Left ventricle myocardium superior (tissue), 1 donor: ENCODE measurements around the gene CTTNBP2NL. TPM values are rescaled to one million over a fixed set of nuclear protein-coding genes. Genes with fewer than 3 reads are reported as not detected.
"Not testable (repeated sequence)": the region's sequence is repeated elsewhere in the genome, so short reads cannot be mapped to it uniquely, and the experiment has no call there.

Source experiments
- ATAC-seq: fragments of 200-7000 bp; cut with Tn5 transposase; one replicate; pipeline ENCODE4 v1.9.1; 2020; ENCODE audit warnings: mild to moderate bottlenecking, moderate library complexity
- DNase-seq: peaks from one replicate; pipeline ENCODE4 v3.0.0-alpha.2; 2020
- intact Hi-C: fragments of 100-400 bp; cut with micrococcal nuclease; formaldehyde crosslinking; loops from one replicate; pipeline ENCODE4 v1.11.0; 2022
- total RNA-seq: library from RNA; stranded (reverse); fragmentation: NEBNext Ultra II Directional; extraction: Animal tissue kit (Norgen Biotek cat#: 25700); gene quantifications from one replicate; pipeline ENCODE4 v1.2.1, GENCODE V29; 2021
- donor health status: DM: no; HTN: yes; CAD: no; lungs with severe emphysema.

CTTNBP2NL gene
- total RNA-seq, 1 donor from 2014 or later: 12.6 TPM

DNA sequence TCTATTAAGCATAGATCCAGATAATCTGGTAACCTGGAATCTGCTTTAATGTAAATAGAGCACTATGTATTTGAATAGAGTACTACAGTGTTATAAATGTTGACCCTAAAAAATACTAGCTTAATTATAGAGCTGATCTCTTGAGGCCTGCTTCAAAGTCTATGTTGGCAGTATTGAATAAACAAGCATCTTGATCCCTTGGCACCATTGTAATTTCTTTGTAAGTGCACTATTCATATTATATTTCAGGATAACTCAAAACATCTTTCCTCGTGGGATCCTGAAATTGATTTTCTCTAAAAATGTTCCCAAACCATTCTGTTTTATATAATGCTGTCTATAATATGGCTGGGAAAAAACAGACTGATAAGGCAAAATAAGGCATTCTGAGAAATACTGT lies 10.8 kb downstream of the CTTNBP2NL start:
- ATAC-seq (no peak), DNase-seq (no peak)
- intact Hi-C loops: no loop called here

DNA sequence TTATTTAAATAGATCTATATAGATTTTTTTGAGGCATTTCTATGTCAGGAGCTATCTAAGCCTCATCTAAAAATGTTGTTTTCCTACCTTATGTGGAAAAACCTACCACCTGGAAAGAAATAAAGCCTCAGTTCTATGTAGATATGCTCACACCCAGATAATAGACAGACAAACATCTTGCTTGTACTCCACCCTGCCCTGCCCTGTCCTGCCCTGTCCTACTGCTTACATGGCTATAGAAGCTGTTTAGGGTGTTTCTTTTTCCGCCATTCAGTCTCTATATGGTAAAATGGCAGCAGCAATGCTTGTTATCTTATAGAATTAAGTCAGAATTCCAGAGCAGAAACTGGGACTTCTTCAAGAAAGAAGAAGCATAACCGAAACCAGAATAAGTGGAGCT lies 13.4 kb downstream of the CTTNBP2NL start:
- intact Hi-C loops: no loop called here
- no peak for ATAC-seq
- DNase-seq: no peak

DNA sequence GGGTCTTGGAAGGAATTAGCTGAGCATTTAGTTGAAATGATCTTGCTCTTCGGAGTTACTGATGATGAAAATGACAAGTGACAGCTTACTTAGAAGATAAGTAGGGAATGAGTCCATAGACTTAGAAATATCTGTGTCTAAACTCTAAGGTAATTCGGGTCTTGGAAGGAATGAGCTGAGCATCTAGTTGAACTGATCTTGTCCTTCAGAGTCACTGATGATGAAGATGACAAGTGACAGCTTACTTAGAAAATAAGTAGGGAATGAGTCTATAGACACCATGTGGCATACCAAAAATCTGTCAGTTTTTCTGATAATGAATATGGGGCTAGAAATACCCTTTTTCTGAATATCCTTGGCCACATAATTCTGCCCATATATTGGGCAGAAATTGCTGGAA lies 14.7 kb downstream of the CTTNBP2NL start:
- ATAC-seq (no peak), DNase-seq (no peak)
- intact Hi-C loops: no loop called here

DNA sequence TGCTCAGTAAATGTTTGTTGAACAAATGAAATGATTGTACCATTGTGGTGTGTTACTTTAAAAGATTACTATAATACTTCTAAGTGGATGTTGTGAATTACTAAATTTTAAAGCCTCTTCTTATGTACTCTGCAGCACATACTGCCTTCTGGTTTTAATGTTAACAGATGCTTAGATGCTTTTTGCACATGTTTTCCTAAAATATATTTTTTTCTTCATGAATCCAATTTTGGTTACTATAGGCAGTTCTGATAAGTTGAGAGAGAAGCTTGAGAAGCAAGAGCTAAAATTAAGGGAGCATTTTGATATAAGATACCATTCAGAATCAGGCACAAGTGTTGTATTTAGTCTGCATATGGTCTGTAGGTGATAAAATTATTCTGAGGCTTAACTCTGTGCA lies 21.3 kb downstream of the CTTNBP2NL start:
- ATAC-seq (no peak), DNase-seq (no peak)
- intact Hi-C loops: no loop called here

DNA sequence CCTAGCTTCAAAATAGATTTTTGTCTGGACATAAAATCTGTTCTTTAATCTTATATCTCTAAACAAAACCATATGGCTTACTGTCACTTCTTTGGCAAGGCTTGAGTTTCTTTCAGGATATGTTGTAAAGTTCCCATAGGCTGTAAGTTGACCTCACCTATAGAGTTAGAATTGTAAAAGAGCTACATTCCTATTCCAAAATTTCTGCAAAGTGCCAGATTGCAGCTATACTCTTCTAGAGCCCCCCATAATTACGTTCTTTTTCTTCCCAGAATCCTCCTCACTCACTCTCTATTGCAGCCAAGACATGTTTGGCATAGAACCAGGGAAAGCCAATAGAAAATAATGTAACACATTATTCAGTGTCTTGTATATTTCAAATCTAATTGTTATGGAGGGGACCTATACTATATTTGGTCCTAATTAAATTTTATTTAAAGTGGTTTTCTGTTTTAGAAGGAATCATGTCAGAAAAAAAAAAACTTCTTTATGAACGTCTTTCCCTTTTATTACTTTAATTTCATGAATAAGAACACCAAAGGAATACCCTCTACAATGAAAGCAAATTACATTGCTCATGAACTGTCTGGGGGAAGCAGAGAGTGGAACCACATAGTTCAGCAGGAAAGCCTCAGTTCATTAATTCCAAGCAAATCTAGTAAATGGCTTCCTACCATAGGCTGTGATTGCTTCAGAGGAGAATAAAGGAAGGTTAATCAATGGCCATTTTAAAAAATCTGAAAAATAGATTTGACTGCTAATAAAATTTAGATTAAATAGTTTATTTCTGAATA lies 22.3 kb downstream of the CTTNBP2NL start:
- no peak for ATAC-seq
- intact Hi-C loops: no loop called here
- no peak for DNase-seq

DNA sequence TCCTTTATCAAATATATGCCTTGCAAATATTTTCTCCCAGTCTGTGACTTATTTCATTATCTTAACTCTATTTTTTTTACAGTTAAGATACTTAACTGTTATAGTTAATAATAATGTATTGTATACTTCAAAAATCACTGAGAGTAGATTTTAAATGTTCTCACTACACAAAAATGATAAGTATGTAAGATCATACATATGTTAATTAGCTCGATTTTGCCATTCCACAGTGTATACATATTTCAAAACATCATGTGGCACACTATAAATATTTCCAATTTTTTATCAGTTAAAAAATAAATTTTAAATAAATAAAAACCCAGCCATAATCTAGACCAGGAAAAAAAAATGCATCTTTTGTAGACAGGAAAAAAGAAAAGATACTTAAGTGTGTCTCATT lies 27.2 kb downstream of the CTTNBP2NL start:
- ATAC-seq (no peak), DNase-seq (no peak)
- intact Hi-C loops: no loop called here

DNA sequence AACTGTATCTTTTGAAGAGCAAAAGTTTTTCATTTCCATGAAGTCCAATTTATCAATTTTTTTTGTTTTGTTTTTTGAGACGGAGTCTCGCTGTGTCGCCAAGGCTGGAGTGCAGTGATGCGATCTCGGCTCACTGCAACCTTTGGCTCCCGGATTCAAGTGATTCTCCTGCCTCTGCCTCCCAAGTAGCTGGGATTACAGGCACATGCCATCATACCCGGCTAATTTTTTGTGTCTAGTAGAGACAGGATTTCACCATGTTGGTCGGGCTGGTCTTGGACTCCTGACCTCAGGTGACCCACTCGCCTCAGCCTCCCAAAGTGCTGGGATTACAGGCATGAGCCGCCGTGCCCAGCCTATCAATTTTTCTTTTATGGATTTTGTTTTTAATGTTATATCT lies 27.7 kb downstream of the CTTNBP2NL start:
- DNase-seq, intact Hi-C loops: not testable (repeated sequence)

DNA sequence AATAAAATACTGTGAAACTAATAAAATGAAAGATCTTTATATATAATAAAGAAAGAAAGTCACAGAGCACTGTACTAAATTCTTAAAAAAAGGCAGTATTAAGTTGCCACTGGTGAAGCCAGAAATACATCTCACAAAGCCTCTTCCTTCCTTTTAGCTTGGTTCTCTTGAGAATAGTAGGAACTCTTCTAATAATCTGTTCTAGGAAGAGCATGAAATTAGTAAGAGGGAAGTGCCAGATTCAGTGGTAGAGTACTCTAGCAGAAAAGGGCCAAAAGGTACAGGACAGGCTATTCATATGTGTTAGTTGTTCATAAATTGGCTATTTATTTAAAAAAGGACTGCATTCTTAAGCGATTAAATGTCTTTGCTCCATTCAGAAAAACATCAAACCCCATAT lies 33.7 kb downstream of the CTTNBP2NL start:
- DNase-seq (no peak), ATAC-seq (peak; percentile 48)
- intact Hi-C loops: no loop called here

More for the DNA sequence above, 27.7 kb downstream of the CTTNBP2NL start:
- ATAC-seq: not testable (repeated sequence)

DNA sequence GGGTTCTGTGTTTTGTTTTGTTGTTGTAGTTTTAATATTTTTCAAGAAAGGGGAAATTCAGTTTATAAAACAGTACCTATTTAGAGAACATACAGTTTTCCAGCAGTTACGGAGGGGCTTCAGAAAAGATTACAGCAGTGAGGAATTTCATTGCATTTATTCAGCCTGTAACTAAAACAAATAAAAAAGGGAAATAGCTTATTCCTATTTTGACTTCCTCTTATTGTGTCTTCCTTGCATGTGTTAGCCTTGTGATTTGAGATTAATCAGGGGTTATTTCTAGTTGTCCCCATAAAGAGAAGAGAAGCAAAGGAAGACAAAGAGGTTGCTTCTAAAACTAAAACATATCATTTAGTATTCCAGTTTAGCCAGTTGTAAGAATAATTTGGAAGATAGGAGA lies 35.0 kb downstream of the CTTNBP2NL start:
- ATAC-seq (peak; percentile 41), DNase-seq (no peak)
- intact Hi-C loops: no loop called here

DNA sequence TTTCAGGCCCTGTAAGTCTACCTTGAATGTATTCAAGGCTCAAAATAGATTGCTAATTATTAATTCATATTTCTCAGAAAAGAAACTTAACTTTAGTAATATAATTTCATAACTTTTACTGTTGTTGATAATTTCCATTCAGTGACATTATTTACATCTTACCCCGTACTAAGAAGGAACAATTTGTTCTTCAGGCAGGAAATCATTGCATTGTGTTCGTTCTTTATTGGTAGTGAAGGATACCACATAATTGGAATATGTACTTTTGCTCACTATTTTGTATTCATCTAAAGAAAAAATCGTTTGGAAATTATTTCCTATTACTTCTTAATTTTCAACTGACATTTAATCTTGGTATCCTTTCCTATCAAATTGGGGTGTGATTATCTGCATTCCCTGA lies 39.4 kb downstream of the CTTNBP2NL start:
- intact Hi-C loops: no loop called here
- ATAC-seq (no peak), DNase-seq (no peak)

DNA sequence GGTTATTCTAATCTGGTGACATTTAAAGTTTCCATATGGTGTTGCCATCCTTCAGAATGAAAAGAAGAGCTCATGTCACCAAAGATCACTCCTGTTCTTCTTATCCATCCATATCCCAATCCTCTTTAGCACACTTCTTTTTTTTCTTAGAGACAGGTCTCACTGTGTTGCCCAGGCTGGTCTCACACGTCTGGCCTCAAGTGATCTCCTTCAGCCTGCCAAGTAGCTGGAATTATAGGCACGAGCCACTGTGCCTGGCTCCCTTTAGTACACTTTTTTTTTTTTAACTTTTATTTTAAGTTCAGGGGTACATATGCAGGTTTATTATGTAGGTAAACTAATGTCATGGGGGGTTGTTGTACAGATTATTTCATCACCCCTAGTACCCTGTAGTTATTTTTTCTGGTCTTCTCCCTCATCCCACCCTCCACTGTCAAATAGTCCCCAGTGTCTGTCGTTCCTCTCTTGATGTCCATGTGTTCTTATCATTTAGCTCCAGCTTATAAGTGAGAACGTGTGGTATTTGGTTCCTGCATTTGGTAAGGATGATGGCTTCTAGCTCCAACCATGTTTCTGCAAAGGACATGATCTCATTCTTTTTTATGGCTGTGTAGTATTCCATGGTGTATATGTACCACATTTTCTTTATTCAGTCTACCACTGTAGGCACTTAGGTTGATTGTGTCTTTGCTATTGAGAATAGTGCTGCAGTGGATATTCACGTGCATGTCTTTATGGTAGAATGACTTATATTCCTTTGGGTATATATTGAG lies 40.6 kb downstream of the CTTNBP2NL start:
- no peak for DNase-seq
- peak; percentile 58 for ATAC-seq
- intact Hi-C loops: no loop called here

DNA sequence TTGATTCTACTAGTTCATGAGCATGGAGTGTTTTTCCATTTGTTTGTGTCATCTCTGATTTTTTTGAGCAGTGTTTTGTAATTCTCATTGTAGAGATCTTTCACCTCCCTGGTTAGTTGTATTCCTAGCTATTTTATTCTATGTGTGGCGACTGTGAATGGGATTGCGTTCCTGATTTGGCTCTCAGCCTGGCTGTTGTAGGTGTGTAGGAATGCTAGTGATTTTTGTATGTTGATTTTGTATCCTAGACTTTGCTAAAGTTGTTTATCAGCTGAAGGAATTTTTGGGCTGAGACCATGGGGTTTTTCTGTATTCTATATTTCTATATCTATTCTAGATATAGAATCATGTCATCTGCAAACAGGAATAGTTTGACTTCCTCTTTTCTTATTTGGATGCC lies 42.1 kb downstream of the CTTNBP2NL start:
- ATAC-seq, intact Hi-C loops, DNase-seq: not testable (repeated sequence)

DNA sequence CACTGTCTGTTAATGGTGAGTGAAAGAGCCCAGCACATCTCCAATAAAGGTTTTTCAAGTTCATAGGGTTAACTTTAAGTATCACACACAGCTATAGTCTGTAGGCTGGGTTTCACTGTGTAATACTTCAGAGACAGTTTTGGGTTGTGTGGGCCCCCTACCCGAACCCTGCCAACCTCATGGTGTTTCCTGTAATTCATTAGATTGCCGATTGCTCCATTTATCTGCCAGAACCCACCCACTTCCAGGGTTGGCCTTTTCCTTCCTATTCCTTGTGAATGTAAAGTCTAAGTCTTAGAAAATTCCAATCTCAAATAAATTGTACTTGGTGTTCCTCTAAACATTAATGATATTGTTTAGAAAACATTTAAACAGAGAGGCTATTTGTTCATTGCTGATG lies 43.6 kb downstream of the CTTNBP2NL start:
- ATAC-seq (peak; percentile 61), DNase-seq (no peak)
- intact Hi-C loops: no loop called here

DNA sequence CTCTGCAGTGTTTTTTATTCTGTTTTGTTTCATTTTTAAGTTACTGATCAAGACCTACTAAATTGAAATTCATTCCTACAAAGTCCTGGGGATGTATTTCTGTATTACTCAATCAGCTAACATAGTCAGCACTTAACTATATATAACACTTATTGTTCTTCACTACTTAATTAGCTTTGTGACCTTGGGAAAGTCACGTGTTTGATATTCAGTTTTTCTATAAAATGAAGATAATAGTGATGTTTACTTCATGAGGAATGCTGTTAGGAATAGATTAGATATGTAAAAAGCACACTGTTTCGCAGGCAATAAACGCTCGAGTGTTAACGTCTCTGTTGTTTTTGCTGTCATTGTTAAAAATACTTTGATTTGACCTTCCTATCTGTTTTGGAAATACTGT lies 44.6 kb downstream of the CTTNBP2NL start:
- ATAC-seq: no peak

DNA sequence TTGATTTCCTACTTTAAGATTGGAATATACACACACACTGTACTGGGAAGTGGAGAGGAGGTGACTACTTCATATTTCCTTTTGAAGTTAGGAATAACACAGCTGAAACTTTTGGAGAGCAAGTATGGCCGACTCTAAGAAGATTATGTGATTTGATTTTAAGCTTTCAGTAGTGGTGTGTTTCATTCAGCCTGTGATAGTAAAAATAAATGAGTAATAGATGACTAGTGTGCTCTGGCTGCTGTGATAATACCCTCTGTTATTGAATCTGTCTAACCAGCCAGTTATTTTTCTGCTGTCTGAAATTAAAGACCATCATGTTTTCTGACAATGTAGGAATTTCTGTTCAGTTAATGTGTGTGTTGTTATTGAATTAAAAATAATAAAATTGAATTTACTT lies 48.3 kb downstream of the CTTNBP2NL start:
- intact Hi-C loops: no loop called here
- ATAC-seq: no peak
- DNase-seq: no peak

More for the DNA sequence above, 44.6 kb downstream of the CTTNBP2NL start:
- intact Hi-C loops: no loop called here
- no peak for DNase-seq

DNA sequence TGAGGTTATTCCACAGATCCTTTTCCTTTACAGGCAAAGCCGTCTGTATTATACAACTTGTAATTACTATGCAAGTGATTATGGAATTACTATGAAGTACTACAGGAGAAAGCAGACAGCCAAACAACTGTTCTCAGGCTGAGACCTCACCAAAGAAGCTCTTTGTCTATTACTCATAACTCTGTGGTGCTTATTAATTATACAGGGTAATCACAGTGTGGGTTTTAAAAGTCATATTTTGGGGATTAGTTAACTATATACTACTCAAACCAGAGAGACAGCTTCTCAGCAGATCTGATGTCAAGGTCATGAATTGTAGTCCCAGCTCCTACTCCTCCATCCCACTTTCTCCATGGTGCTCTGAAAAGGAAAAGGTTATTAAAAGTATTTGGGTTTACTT lies 49.6 kb downstream of the CTTNBP2NL start:
- ATAC-seq (no peak), DNase-seq (no peak)
- intact Hi-C loops: no loop called here

DNA sequence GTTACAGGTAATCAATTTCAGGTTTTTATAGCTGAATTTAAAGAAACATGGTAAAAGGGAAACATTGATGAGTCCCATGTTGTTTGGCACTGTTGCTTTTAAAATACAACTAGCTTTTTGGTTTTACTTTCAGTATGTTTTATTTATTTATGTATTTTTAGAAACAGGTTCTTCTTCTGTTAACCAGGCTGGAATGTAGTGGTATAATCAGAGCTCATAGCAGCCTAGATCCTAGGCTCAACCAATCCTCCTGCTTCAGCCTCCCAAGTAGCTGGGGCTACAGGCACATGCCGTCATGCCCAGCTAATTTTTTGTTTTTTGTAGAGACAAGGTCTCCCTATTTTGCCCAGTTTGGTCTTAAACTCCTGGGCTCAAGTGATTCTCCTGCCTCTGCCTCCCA lies 50.4 kb downstream of the CTTNBP2NL start:
- intact Hi-C loops: no loop called here
- DNase-seq: no peak
- ATAC-seq: no peak

DNA sequence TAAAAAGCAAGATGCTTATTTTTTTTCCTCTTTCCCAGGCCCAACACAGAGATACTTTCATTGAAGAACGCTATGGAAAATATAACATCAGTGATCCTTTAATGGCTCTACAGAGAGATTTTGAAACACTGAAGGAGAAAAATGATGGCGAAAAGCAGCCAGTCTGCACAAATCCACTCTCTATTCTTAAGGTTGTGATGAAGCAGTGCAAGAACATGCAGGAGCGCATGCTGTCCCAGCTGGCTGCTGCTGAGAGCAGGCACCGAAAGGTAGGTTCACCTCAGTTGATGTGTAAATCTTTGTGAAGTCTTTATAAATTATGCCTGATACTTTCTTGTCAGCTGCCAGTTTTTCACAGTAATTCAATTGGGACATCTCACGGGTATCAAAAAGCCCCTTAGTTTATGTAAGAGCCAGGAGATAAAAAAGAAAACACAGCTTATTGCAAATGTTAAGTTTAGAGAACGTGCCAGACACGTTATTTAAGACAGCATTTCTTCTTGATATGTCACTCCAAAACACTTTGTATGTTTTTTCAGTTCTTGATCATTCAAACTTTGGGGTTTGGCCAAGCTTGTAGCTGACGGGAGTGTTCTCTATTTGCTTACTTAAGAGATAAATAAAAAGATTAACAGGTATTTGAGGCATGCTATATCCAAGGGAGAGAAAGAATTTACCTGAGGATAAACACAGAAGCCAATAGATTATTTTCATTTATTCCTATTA lies 53.1 kb downstream of the CTTNBP2NL start:
- intact Hi-C loops: no loop called here
- ATAC-seq: no peak
- no peak for DNase-seq

DNA sequence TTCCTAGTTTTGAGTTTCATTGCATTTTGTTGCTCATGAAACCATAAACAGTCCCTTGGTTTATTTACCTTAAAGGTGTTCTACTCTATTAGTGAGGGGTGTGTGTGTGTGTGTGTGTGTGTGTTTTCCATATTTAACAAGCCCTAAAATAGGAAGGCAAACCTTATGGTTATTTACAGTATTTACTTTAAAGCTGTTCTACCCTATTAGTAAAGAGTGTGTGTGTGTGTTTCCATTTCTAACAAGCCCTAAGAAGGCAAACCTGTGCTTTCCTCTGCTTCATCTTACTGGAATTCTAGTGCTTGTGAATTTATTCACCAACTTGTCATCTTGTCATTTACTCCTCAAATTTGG lies 53.6 kb downstream of the CTTNBP2NL start:
- ATAC-seq (no peak), DNase-seq (no peak)
- intact Hi-C loops: no loop called here

DNA sequence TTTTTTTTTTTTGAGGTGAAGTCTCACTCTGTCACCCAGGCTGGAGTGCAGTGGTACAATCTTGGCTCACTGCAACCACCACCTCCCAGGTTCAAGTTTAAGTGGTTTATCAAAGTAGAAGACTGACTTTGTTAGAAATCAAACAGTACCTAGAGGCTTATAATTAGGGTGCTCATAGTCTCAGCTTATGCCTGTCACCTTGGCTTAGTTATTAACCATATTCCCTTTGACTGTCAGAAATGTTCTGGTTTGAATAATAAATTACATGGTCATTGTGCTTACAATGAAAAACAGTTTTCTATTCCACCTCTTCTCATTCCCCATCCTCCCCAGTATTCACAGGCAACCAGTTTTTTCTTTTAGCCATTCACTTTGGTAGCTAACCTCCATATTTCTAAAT lies 54.8 kb downstream of the CTTNBP2NL start:
- DNase-seq: no peak
- no peak for ATAC-seq
- intact Hi-C loops: no loop called here
